HepG2 (cell line): ENCODE data around the gene PLEKHA8. TPM values are rescaled to one million over a fixed set of nuclear protein-coding genes. Genes with fewer than 3 reads are reported as not detected.

Experiments
- ATAC-seq: fragments of 200-7000 bp; cut with Tn5 transposase; 3 replicates; pipeline ENCODE4 v1.9.1; 2020; ENCODE audit warnings: mild to moderate bottlenecking, moderate library complexity
- BruUV-seq: library from RNA; stranded (reverse); fragments of 400-500 nt; replicated peaks from 2 replicates; lab custom pipeline; 2021; lab: Mats Ljungman, UMichigan
- CTCF ChIA-PET: fragments of 300-600 bp; formaldehyde crosslinking; extraction: SDS; loops from one replicate; lab custom pipeline; 2021; ENCODE audit warnings: low total read pairs, inconsistent platforms, low intra/inter-chr PET ratio; lab: Yijun Ruan, JAX
- POLR2A ChIA-PET: fragments of 350-600 bp; sonication (Branson Sonifier 250); formaldehyde crosslinking; loops from one replicate; lab custom pipeline; 2020; ENCODE audit warnings: antibody characterized with exemption, inconsistent platforms; lab: Yijun Ruan, JAX
- DNase-seq: peaks from one replicate; pipeline ENCODE4 v3.0.0-alpha.2; 2015; ENCODE audit warnings: low spot score
- FAIRE-seq: peaks from 3 replicates; lab custom pipeline; 2011; peaks lifted over from hg19 to GRCh38; lab: Jason Lieb, UNC
- H2AFZ ChIP-seq: one replicate; pipeline ENCODE4 v1.6.1; 2011; ENCODE audit warnings: low read length, inconsistent platforms
- H3K27ac ChIP-seq: fragments of 300-600 bp; 3 replicates; pipeline ENCODE4 v1.8.0; 2011; ENCODE audit warnings: mixed run types, mild to moderate bottlenecking, mixed read lengths, low read length, inconsistent platforms; ENCODE audit not compliant: insufficient read depth; ENCODE audit errors: extremely low read length
- H3K27me3 ChIP-seq, 2 experiments: fragments of 200-600 bp in 1 of 2; 2 replicates in 1 of 2; 3 replicates in 1 of 2; pipeline versions ENCODE4 v1.6.0 to v1.8.0; 2011; ENCODE audit warnings: low read length in 2 of 2, mild to moderate bottlenecking in 2 of 2, moderate library complexity in 2 of 2, inconsistent platforms in 1 of 2; ENCODE audit not compliant: insufficient read depth in 2 of 2, control insufficient read depth in 1 of 2
- H3K36me3 ChIP-seq, 2 experiments: fragments of 200-600 bp in 1 of 2; replicated peaks in 1 of 2; 2 replicates in 1 of 2; 3 replicates in 1 of 2; pipeline versions ENCODE4 v1.5.1 to v1.8.0; 2011; ENCODE audit warnings: low read length in 2 of 2, inconsistent platforms in 1 of 2; ENCODE audit not compliant: insufficient read depth in 2 of 2, control insufficient read depth in 1 of 2
- H3K4me1 ChIP-seq: 2 replicates; pipeline ENCODE4 v1.5.1; 2012; ENCODE audit warnings: low read length, inconsistent platforms; ENCODE audit not compliant: insufficient read depth
- H3K4me2 ChIP-seq: 2 replicates; pipeline ENCODE4 v1.6.0; 2011; ENCODE audit warnings: low read depth, low read length, inconsistent platforms
- H3K4me3 ChIP-seq, 3 experiments: fragments of 200-600 bp in 1 of 3; sonication (generic), shearing (Covaris generic) in 1 of 3; replicated peaks in 1 of 3; 2 replicates each; pipeline ENCODE4 v1.5.1; 2011 to 2016; ENCODE audit warnings: low read length in 3 of 3, inconsistent platforms in 2 of 3, low read depth in 2 of 3, mild to moderate bottlenecking in 2 of 3, control low read depth in 1 of 3, mixed read lengths in 1 of 3; ENCODE audit not compliant: insufficient read depth in 1 of 3
- H3K79me2 ChIP-seq: one replicate; pipeline ENCODE4 v1.6.1; 2011; ENCODE audit warnings: low read length, inconsistent platforms; ENCODE audit not compliant: insufficient read depth
- H3K9ac ChIP-seq: 2 replicates; pipeline ENCODE4 v1.6.0; 2011; ENCODE audit warnings: mild to moderate bottlenecking, low read depth, low read length, inconsistent platforms; ENCODE audit not compliant: insufficient read depth
- H3K9me3 ChIP-seq: 2 replicates; pipeline ENCODE4 v1.5.1; 2012; ENCODE audit warnings: mild to moderate bottlenecking, low read length
- H4K20me1 ChIP-seq: 2 replicates; pipeline ENCODE4 v1.6.0; 2011; ENCODE audit warnings: inconsistent platforms, mild to moderate bottlenecking, low read length, moderate library complexity; ENCODE audit not compliant: insufficient read depth
- ARID2 ChIP-seq: sonication (generic); formaldehyde crosslinking; IDR thresholded peaks from 2 replicates; pipeline ENCODE4 v1.8.1; 2022; ENCODE audit warnings: mild to moderate bottlenecking, missing genetic modification reagents, borderline replicate concordance
- ATF3 ChIP-seq: sonication (generic); formaldehyde crosslinking; IDR thresholded peaks from 2 replicates; pipeline ENCODE4 v1.4.0; 2020; ENCODE audit warnings: missing genetic modification reagents
- MIER3 ChIP-seq: IDR thresholded peaks from 2 replicates; pipeline ENCODE4 v1.6.1; 2016; ENCODE audit warnings: missing compliant biosample characterization, borderline replicate concordance
- SETDB1 ChIP-seq: sonication (generic); formaldehyde crosslinking; IDR thresholded peaks from 2 replicates; pipeline ENCODE4 v1.5.1; 2020; ENCODE audit warnings: missing genetic modification reagents, mild to moderate bottlenecking, borderline replicate concordance
- SUZ12 ChIP-seq: fragments of 150-350 bp; IDR thresholded peaks from 2 replicates; pipeline ENCODE4 v1.6.1; 2014; ENCODE audit warnings: low read depth, low read length
- TAF1 ChIP-seq: sonication (generic); formaldehyde crosslinking; IDR thresholded peaks from 2 replicates; pipeline ENCODE4 v1.4.0; 2020; ENCODE audit warnings: missing genetic modification reagents
- XBP1 ChIP-seq: sonication (generic); formaldehyde crosslinking; IDR thresholded peaks from 2 replicates; pipeline ENCODE4 v1.5.0; 2020; ENCODE audit warnings: missing genetic modification reagents
- ZFP82 ChIP-seq: sonication (generic); formaldehyde crosslinking; IDR thresholded peaks from 2 replicates; pipeline ENCODE4 v1.5.1; 2020; ENCODE audit warnings: mild to moderate bottlenecking, missing genetic modification reagents, borderline replicate concordance
- ZFYVE20 ChIP-seq: sonication (generic); formaldehyde crosslinking; IDR thresholded peaks from 2 replicates; pipeline ENCODE4 v1.8.0; 2023; ENCODE audit warnings: low read depth, mild to moderate bottlenecking, moderate library complexity, missing genetic modification reagents, borderline replicate concordance
- ZMYM4 ChIP-seq: sonication (generic); formaldehyde crosslinking; IDR thresholded peaks from 2 replicates; pipeline ENCODE4 v1.8.1; 2023; ENCODE audit warnings: mild to moderate bottlenecking, missing genetic modification reagents
- ZNF235 ChIP-seq: sonication (generic); formaldehyde crosslinking; IDR thresholded peaks from 2 replicates; pipeline ENCODE4 v1.8.1; 2023; ENCODE audit warnings: mild to moderate bottlenecking, missing genetic modification reagents, borderline replicate concordance
- ZNF263 ChIP-seq: sonication (generic); formaldehyde crosslinking; IDR thresholded peaks from 2 replicates; pipeline ENCODE4 v1.4.0; 2020; ENCODE audit warnings: missing genetic modification reagents
- ZNF335 ChIP-seq: sonication (generic); formaldehyde crosslinking; IDR thresholded peaks from 2 replicates; pipeline ENCODE4 v1.4.0; 2020; ENCODE audit warnings: missing genetic modification reagents
- ZNF788 ChIP-seq: sonication (generic); formaldehyde crosslinking; IDR thresholded peaks from 2 replicates; pipeline ENCODE4 v1.5.0; 2020; ENCODE audit warnings: mild to moderate bottlenecking, missing genetic modification reagents, borderline replicate concordance
- WGBS: methylation state at CpG from one replicate; pipeline ENCODE4 v1.1.6; 2017; ENCODE audit warnings: low lambda C conversion rate; 5-methylcytosine and 5-hydroxymethylcytosine counted together
- in situ Hi-C: cut with HindIII; loops from 2 replicates; pipeline ENCODE4 v1.10.0; 2017; ENCODE audit warnings: low pct_unique_long_range_greater_than_20kb; ENCODE audit not compliant: extremely low pct_ligation_motif_present
- intact Hi-C: fragments of 100-400 bp; cut with micrococcal nuclease; formaldehyde crosslinking; loops from one replicate; pipeline ENCODE4 v1.10.0; 2022; ENCODE audit not compliant: unreplicated experiment
- polyA plus RNA-seq, 8 experiments: library from polyadenylated mRNA; depleted of rRNA in 3 of 8; stranded (reverse) in 7 of 8; unstranded in 1 of 8; fragments of >200 nt; fragmentation: Illumina TruSeq in 4 of 8; extraction: Trizol in 4 of 8; gene quantifications; 2 replicates each; pipeline versions ENCODE4 v1.2.1 to v1.2.3, GENCODE V29; 2011 to 2016; ENCODE audit warnings: low read depth in 4 of 8, missing spikeins in 1 of 8, mixed read lengths in 1 of 8; ENCODE audit not compliant: insufficient read depth in 1 of 8
- total RNA-seq, 5 experiments: library from RNA; depleted of rRNA; stranded (reverse); fragments of >200 nt; fragmentation: Illumina TruSeq; extraction: Trizol; gene quantifications; 2 replicates each; pipeline ENCODE4 v1.2.3, GENCODE V29; 2016; ENCODE audit warnings: low read depth in 1 of 5
- TF ChIP-seq, protein P1 (sequence below): sonication (generic); formaldehyde crosslinking; IDR thresholded peaks from 2 replicates; pipeline ENCODE4 v1.8.0; 2022; ENCODE audit warnings: mild to moderate bottlenecking, missing genetic modification reagents, moderate library complexity
- TF ChIP-seq, protein P2 (sequence below): IDR thresholded peaks from 2 replicates; pipeline ENCODE4 v1.6.1; 2012; ENCODE audit warnings: inconsistent platforms
- TF ChIP-seq, protein P3 (sequence below): sonication (generic); formaldehyde crosslinking; IDR thresholded peaks from 2 replicates; pipeline ENCODE4 v1.8.0; 2023; ENCODE audit warnings: mild to moderate bottlenecking, missing genetic modification reagents

PLEKHA8 gene
- total and polyA plus RNA-seq, 2 of the 13 experiments (the other 11 are each of a cell fraction or from before 2014, with no cell fraction given), result 12.5 to 26.4 TPM

GRCh38 chr7:30012757-30013156, 15.5 kb upstream of the PLEKHA8 start:
- H3K36me3 ChIP-seq, result peaks cover 3 to 7% of the 10 kb centered on the region in 2 experiments; a peak in 2 of 5 replicates
- in situ Hi-C loops (no loop called here), intact Hi-C loops (no loop called here)
- TF ChIP-seq ZNF788 (CRISPR knock-in tag), result no peak
- DNase-seq (no peak), ATAC-seq (no peak), FAIRE-seq (no peak)
- no peak overlapping the region for H3K4me3 ChIP-seq
- no peak overlapping the region for H2AFZ ChIP-seq
- no peaks in the 10 kb centered on the region for H3K27me3 ChIP-seq
- CTCF ChIA-PET, result no interaction called here
- POLR2A ChIA-PET, result no interaction called here
- H3K79me2 ChIP-seq, result no peaks in the 10 kb centered on the region
- no peaks in the 10 kb centered on the region for H3K9me3 ChIP-seq
- H3K27ac ChIP-seq, result no peak overlapping the region
- no peak overlapping the region for H3K9ac ChIP-seq
- no peak overlapping the region for H3K4me2 ChIP-seq
- no peaks in the 10 kb centered on the region for H4K20me1 ChIP-seq
- BruUV-seq, result no TSS peak
- WGBS, result 96% methylated on average over 3 of the region's 3 CpGs
- H3K4me1 ChIP-seq, result 0 out of 2 replicates have a peak, but pooled peaks cover 5% of the 10 kb centered on the region

GRCh38 chr7:30018451-30018850, 9.8 kb upstream of the PLEKHA8 start:
- in situ Hi-C loops (no loop called here), intact Hi-C loops (no loop called here)
- Histone ChIP-seq H3K4me1 (peaks cover 12% of the 10 kb centered on the region), H3K79me2 (peaks cover 16% of the 10 kb centered on the region), H3K9me3 (no peaks in the 10 kb centered on the region), H3K9ac (no peak overlapping the region), H2AFZ (no peak overlapping the region), H3K27me3 (no peaks in the 10 kb centered on the region), H3K4me3 (no peak overlapping the region), H3K36me3 (peaks cover 3 to 32% of the 10 kb centered on the region in 2 experiments; a peak in 3 of 5 replicates), H3K4me2 (no peak overlapping the region), H3K27ac (no peak overlapping the region), H4K20me1 (no peaks in the 10 kb centered on the region)
- no peak for TF ChIP-seq ZNF263 (CRISPR knock-in tag)
- TF ChIP-seq TAF1, result no peak
- no peak for TF ChIP-seq ZNF335 (CRISPR knock-in tag)
- TF ChIP-seq MIER3, result no peak
- no peak for TF ChIP-seq SETDB1
- TF ChIP-seq ATF3 (CRISPR knock-in tag), result no peak
- TF ChIP-seq ARID2 (CRISPR knock-in tag), result no peak
- TF ChIP-seq, protein P1, sequence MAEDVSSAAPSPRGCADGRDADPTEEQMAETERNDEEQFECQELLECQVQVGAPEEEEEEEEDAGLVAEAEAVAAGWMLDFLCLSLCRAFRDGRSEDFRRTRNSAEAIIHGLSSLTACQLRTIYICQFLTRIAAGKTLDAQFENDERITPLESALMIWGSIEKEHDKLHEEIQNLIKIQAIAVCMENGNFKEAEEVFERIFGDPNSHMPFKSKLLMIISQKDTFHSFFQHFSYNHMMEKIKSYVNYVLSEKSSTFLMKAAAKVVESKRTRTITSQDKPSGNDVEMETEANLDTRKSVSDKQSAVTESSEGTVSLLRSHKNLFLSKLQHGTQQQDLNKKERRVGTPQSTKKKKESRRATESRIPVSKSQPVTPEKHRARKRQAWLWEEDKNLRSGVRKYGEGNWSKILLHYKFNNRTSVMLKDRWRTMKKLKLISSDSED (CRISPR knock-in tag), result no peak
- no peak for TF ChIP-seq ZFYVE20 (CRISPR knock-in tag)
- no peak for TF ChIP-seq ZMYM4
- TF ChIP-seq XBP1 (CRISPR knock-in tag), result no peak
- TF ChIP-seq, protein P2, sequence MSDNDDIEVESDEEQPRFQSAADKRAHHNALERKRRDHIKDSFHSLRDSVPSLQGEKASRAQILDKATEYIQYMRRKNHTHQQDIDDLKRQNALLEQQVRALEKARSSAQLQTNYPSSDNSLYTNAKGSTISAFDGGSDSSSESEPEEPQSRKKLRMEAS, result no peak
- no peak for TF ChIP-seq ZFP82 (CRISPR knock-in tag)
- TF ChIP-seq ZNF235, result no peak
- no peak for TF ChIP-seq SUZ12
- TF ChIP-seq, protein P3, sequence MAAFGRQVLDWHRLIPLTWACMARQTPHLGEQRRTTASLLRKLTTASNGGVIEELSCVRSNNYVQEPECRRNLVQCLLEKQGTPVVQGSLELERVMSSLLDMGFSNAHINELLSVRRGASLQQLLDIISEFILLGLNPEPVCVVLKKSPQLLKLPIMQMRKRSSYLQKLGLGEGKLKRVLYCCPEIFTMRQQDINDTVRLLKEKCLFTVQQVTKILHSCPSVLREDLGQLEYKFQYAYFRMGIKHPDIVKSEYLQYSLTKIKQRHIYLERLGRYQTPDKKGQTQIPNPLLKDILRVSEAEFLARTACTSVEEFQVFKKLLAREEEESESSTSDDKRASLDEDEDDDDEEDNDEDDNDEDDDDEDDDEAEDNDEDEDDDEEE (CRISPR knock-in tag), result no peak
- ChIA-PET CTCF (no interaction called here), POLR2A (no interaction called here)
- DNase-seq (no peak), FAIRE-seq (no peak), ATAC-seq (no peak)
- BruUV-seq, result no TSS peak
